RWPE2 (cell line): Measurements from ENCODE around the gene MIEF2.
A peak's percentile ranks its signal among the peaks of the same experiment; 100 is the strongest.

Source experiments
- ATAC-seq: fragments of 200-7000 bp; cut with Tn5 transposase; 3 replicates; pipeline ENCODE4 v1.9.1; 2021; ENCODE audit warnings: low read depth
- DNase-seq: peaks from one replicate; pipeline ENCODE4 v3.0.0-alpha.2; 2020; ENCODE audit warnings: low spot score
- H3K27ac ChIP-seq: fragments of 450-650 bp; 2 replicates; pipeline ENCODE4 v1.5.1; 2017; ENCODE audit warnings: mild to moderate bottlenecking; ENCODE audit not compliant: poor library complexity, severe bottlenecking
- H3K27me3 ChIP-seq: fragments of 250-450 bp; sonication (Bioruptor Pico); 2 replicates; pipeline ENCODE4 v1.5.1; 2021; ENCODE audit warnings: mild to moderate bottlenecking, moderate library complexity; ENCODE audit not compliant: insufficient read depth, poor library complexity, severe bottlenecking
- H3K36me3 ChIP-seq: fragments of 250-450 bp; sonication (Bioruptor Pico); 2 replicates; pipeline ENCODE4 v1.5.1; 2020; ENCODE audit warnings: low read depth, mild to moderate bottlenecking, moderate library complexity
- H3K4me1 ChIP-seq: fragments of 250-450 bp; sonication (Bioruptor Pico); 2 replicates; pipeline ENCODE4 v1.5.1; 2021; ENCODE audit warnings: mild to moderate bottlenecking, moderate library complexity; ENCODE audit not compliant: insufficient read depth, poor library complexity, severe bottlenecking
- H3K4me3 ChIP-seq: fragments of 250-450 bp; sonication (Bioruptor Pico); 2 replicates; pipeline ENCODE4 v1.5.1; 2021; ENCODE audit warnings: mild to moderate bottlenecking, moderate library complexity; ENCODE audit not compliant: severe bottlenecking
- H3K9me3 ChIP-seq: fragments of 250-450 bp; sonication (Bioruptor Pico); 2 replicates; pipeline ENCODE4 v1.5.1; 2021; ENCODE audit warnings: mild to moderate bottlenecking, moderate library complexity; ENCODE audit not compliant: severe bottlenecking
- CTCF ChIP-seq: fragments of 450-650 bp; IDR thresholded peaks from one replicate; pipeline ENCODE4 v1.5.1; 2017; ENCODE audit warnings: mild to moderate bottlenecking, moderate library complexity; ENCODE audit not compliant: poor library complexity, severe bottlenecking

Gene MIEF2

DNA sequence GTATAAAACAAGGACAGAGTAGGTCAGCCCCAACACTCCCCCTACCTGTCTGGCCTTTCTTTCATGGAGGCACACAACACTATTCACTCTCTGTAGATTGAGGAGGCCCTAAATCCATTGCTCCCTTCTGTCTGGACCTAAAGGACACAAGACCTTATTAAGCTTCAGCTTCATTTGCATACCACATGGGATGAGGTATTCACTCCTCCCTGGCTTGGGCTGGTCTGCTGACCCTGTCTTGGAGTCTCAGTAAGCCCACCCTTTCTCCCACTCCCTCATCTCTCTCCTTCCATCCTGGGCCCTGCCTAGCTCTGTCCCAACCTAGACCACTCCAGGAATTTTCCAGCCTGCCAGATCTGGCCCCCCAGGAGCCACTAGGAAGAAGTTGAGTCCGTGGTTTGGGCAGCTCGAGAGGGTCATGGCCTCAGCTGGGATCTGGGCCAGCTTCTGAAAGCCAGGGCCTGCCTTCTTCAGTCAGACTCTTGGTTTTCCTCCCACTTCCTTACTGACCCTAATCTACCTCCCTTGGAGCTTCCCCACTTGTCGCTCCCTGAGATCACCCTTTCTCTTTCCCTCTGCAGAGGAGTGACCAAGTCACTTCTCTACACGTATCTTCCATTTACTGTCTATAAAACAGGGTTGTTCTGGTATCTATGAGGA, 41.6 kb upstream of the MIEF2 start:
- no peak for DNase-seq

GRCh38 chr17:18224053-18224386, 36.4 kb upstream of the MIEF2 start:
- ATAC-seq = no peak
- Histone ChIP-seq H3K4me1 (no peaks in the 10 kb centered on the region), H3K4me3 (no peak overlapping the region), H3K36me3 (no peaks in the 10 kb centered on the region), H3K27ac (no peak overlapping the region), H3K27me3 (no peaks in the 10 kb centered on the region), H3K9me3 (no peaks in the 10 kb centered on the region)
- no peak for DNase-seq
- TF ChIP-seq CTCF = no peak

More for the DNA sequence above, 41.6 kb upstream of the MIEF2 start:
- TF ChIP-seq CTCF = no peak
- no peaks in the 10 kb centered on the region for H3K27me3 ChIP-seq
- H3K4me1 ChIP-seq = no peaks in the 10 kb centered on the region
- no peaks in the 10 kb centered on the region for H3K9me3 ChIP-seq
- H3K4me3 ChIP-seq = no peak overlapping the region
- no peak overlapping the region for H3K27ac ChIP-seq
- no peak; the same call in 2 of the 3 replicates for ATAC-seq
- no peaks in the 10 kb centered on the region for H3K36me3 ChIP-seq

GRCh38 chr17:18224387-18225120, 35.9 kb upstream of the MIEF2 start:
- TF ChIP-seq CTCF = no peak
- Histone ChIP-seq H3K27ac (no peak overlapping the region), H3K27me3 (no peaks in the 10 kb centered on the region), H3K4me1 (no peaks in the 10 kb centered on the region), H3K4me3 (peak overlapping the region; percentile 59), H3K9me3 (no peaks in the 10 kb centered on the region), H3K36me3 (no peaks in the 10 kb centered on the region)
- ATAC-seq (no peak), DNase-seq (peak; percentile 51)

DNA sequence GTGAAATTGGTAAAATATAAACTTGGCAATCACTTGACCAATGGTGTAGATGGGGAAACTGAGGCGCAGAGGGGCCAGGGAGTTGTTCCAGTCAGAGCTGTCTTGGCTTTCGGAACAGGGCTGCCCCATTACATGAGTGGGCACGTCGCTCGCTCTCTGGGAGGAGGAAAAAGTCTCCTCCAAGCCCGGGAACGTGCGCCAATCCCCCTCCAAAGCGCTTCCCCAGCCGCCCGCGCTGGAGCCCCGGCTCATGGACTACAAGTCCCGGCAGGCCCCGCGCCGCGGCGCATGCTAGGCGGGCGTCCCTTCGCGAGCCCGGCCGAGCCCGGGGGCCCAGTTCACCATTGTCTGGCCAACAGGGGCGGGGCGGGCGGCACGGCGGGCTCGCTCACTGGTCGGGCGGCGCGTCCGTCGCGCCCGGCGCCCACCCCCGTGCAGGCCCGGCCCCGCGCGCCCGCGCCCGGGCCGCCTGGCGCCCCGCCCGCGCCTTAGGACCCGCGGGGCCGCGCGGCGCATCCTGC, 35.3 kb upstream of the MIEF2 start, which contains the start of gene LLGL1:
Gene LLGL1, plus strand, starts transcription at position 515 of the 521 bp plus-strand sequence. CDS start 48 bp downstream, outside the sequence.
- ATAC-seq (peak; percentile 93), DNase-seq (peak; percentile 97)
- peak within 1 kb of the TSS; percentile 47 for H3K27ac ChIP-seq
- H3K27me3 ChIP-seq = no peaks in the 10 kb centered on the region
- peak within 1 kb of the TSS; percentile 59 for H3K4me3 ChIP-seq
- no peaks in the 10 kb centered on the region for H3K36me3 ChIP-seq
- H3K9me3 ChIP-seq = no peaks in the 10 kb centered on the region
- H3K4me1 ChIP-seq = no peaks in the 10 kb centered on the region
- no peak for TF ChIP-seq CTCF
